Neural cell (in vitro differentiated cells): Measurements from ENCODE around the gene EYA3. TPM values are rescaled to one million over a fixed set of nuclear protein-coding genes. Genes with fewer than 3 reads are reported as not detected.

Source experiments
- H2AFZ ChIP-seq: fragments of 200-600, 300-800 bp; sonication (generic), shearing (Covaris generic); 2 replicates; pipeline ENCODE4 v1.6.0; 2014; ENCODE audit warnings: low read depth, mild to moderate bottlenecking, antibody characterized with exemption, low read length, moderate library complexity
- H3F3A ChIP-seq: fragments of 200-600 bp; shearing (Covaris generic); 2 replicates; pipeline ENCODE4 v1.6.1; 2016; ENCODE audit warnings: mild to moderate bottlenecking, moderate library complexity, mixed read lengths, antibody characterized with exemption, low read length; ENCODE audit not compliant: insufficient read depth, poor library complexity, severe bottlenecking
- H3K27ac ChIP-seq: fragments of 200-600, 300-800 bp; sonication (generic), shearing (Covaris generic); 2 replicates; pipeline ENCODE4 v1.5.1; 2014; ENCODE audit warnings: mild to moderate bottlenecking, low read length, moderate library complexity
- H3K27me3 ChIP-seq: fragments of 300-800, 200-600 bp; sonication (generic), shearing (Covaris generic); 2 replicates; pipeline ENCODE4 v1.6.0; 2014; ENCODE audit warnings: mild to moderate bottlenecking, low read depth, low read length, moderate library complexity; ENCODE audit not compliant: insufficient read depth
- H3K36me3 ChIP-seq: fragments of 300-800, 200-600 bp; sonication (generic), shearing (Covaris generic); 2 replicates; pipeline ENCODE4 v1.5.1; 2014; ENCODE audit warnings: mild to moderate bottlenecking, antibody characterized with exemption, low read length, moderate library complexity; ENCODE audit not compliant: insufficient read depth
- H3K4me2 ChIP-seq: fragments of 300-800, 200-600 bp; sonication (generic), shearing (Covaris generic); 2 replicates; pipeline ENCODE4 v1.6.0; 2014; ENCODE audit warnings: mild to moderate bottlenecking, low read length
- H3K4me3 ChIP-seq: fragments of 300-800, 200-600 bp; sonication (generic), shearing (Covaris generic); 2 replicates; pipeline ENCODE4 v1.5.1; 2014; ENCODE audit warnings: mild to moderate bottlenecking, low read length, moderate library complexity
- H3K79me2 ChIP-seq: fragments of 200-600 bp; shearing (Covaris generic); replicated peaks from 2 replicates; pipeline ENCODE4 v1.6.0; 2014; ENCODE audit warnings: mild to moderate bottlenecking, low read length, moderate library complexity; ENCODE audit not compliant: insufficient read depth
- H3K9ac ChIP-seq: fragments of 300-800, 200-600 bp; sonication (generic), shearing (Covaris generic); 2 replicates; pipeline ENCODE4 v1.6.1; 2016; ENCODE audit warnings: mild to moderate bottlenecking, low read length, mixed read lengths
- H3K9me2 ChIP-seq: fragments of 200-600 bp; shearing (Covaris generic); 2 replicates; pipeline ENCODE4 v1.6.1; 2016; ENCODE audit warnings: mild to moderate bottlenecking, low read length, mixed read lengths; ENCODE audit not compliant: insufficient read depth
- H3K9me3 ChIP-seq: fragments of 200-600, 300-800 bp; sonication (generic), shearing (Covaris generic); 2 replicates; pipeline ENCODE4 v1.6.1; 2016; ENCODE audit warnings: mild to moderate bottlenecking, mixed run types, low read length, moderate library complexity, mixed read lengths
- H4K20me1 ChIP-seq: fragments of 200-600 bp; shearing (Covaris generic); 2 replicates; pipeline ENCODE4 v1.6.1; 2016; ENCODE audit warnings: mild to moderate bottlenecking, mixed run types; ENCODE audit not compliant: insufficient read depth
- CTCF ChIP-seq: fragments of 450-650 bp; IDR thresholded peaks from 2 replicates; pipeline ENCODE4 v1.5.1; 2014; ENCODE audit warnings: antibody characterized with exemption, mild to moderate bottlenecking, moderate library complexity; ENCODE audit not compliant: poor library complexity, severe bottlenecking
- EP300 ChIP-seq: fragments of 450-650 bp; conservative IDR thresholded peaks from 2 replicates; pipeline ENCODE4 v1.6.1; 2014; ENCODE audit warnings: antibody characterized with exemption, mild to moderate bottlenecking, moderate library complexity; ENCODE audit not compliant: poor library complexity, severe bottlenecking
- EZH2 ChIP-seq: fragments of 200-600, 300-800 bp; shearing (Covaris generic), sonication (generic); IDR thresholded peaks from 2 replicates; pipeline ENCODE4 v1.6.1; 2014; ENCODE audit warnings: antibody characterized with exemption, low read length, borderline replicate concordance, mild to moderate bottlenecking; ENCODE audit not compliant: insufficient read depth, poor library complexity, severe bottlenecking
- MXI1 ChIP-seq: fragments of 450-650 bp; conservative IDR thresholded peaks from 2 replicates; pipeline ENCODE4 v1.6.1; 2014; ENCODE audit warnings: antibody characterized with exemption, mild to moderate bottlenecking; ENCODE audit not compliant: poor library complexity, severe bottlenecking
- POLR2AphosphoS5 ChIP-seq: IDR thresholded peaks from 2 replicates; pipeline ENCODE4 v1.6.1; 2012
- RAD21 ChIP-seq: fragments of 450-650 bp; conservative IDR thresholded peaks from 2 replicates; pipeline ENCODE4 v1.6.1; 2014; ENCODE audit warnings: antibody characterized with exemption, mild to moderate bottlenecking, moderate library complexity
- REST ChIP-seq: IDR thresholded peaks from 2 replicates; pipeline ENCODE4 v1.6.1; 2012; ENCODE audit warnings: borderline replicate concordance
- SMC3 ChIP-seq: fragments of 450-650 bp; conservative IDR thresholded peaks from 2 replicates; pipeline ENCODE4 v1.6.1; 2014; ENCODE audit warnings: antibody characterized with exemption, mild to moderate bottlenecking, moderate library complexity; ENCODE audit not compliant: poor library complexity
- TAF1 ChIP-seq: IDR thresholded peaks from 2 replicates; pipeline ENCODE4 v1.6.1; 2012; ENCODE audit warnings: low read depth
- polyA plus RNA-seq: library from polyadenylated mRNA; depleted of rRNA; stranded (reverse); fragments of >200 nt; gene quantifications from 2 replicates; pipeline ENCODE4 v1.2.3, GENCODE V29; 2014

The EYA3 gene
- polyA plus RNA-seq, 1 donor from 2014 or later = 11.2 TPM

GRCh38 chr1:27951396-27951795, 137.0 kb downstream of the EYA3 start:
- no peak overlapping the region for H2AFZ ChIP-seq
- H3K27me3 ChIP-seq = no peaks in the 10 kb centered on the region
- H3K79me2 ChIP-seq = no peaks in the 10 kb centered on the region
- no peaks in the 10 kb centered on the region for H3K9me3 ChIP-seq
- no peaks in the 10 kb centered on the region for H3K36me3 ChIP-seq
- no peak for TF ChIP-seq TAF1
- no peak for TF ChIP-seq EZH2
- TF ChIP-seq MXI1 = no peak
- no peak for TF ChIP-seq EP300
- no peak for TF ChIP-seq CTCF
- no peak for TF ChIP-seq SMC3
- no peak for TF ChIP-seq REST
- no peak for TF ChIP-seq POLR2AphosphoS5
- no peak for TF ChIP-seq RAD21
- no peak overlapping the region for H3K27ac ChIP-seq
- no peaks in the 10 kb centered on the region for H4K20me1 ChIP-seq
- no peaks in the 10 kb centered on the region for H3K9me2 ChIP-seq
- H3K9ac ChIP-seq = no peak overlapping the region
- no peak overlapping the region for H3K4me3 ChIP-seq
- H3F3A ChIP-seq = no peaks in the 10 kb centered on the region
- no peak overlapping the region for H3K4me2 ChIP-seq

GRCh38 chr1:27949027-27949426, 139.4 kb downstream of the EYA3 start:
- no peak overlapping the region for H3K4me3 ChIP-seq
- H4K20me1 ChIP-seq = no peaks in the 10 kb centered on the region
- no peak overlapping the region for H2AFZ ChIP-seq
- H3F3A ChIP-seq = no peaks in the 10 kb centered on the region
- H3K9ac ChIP-seq = no peak overlapping the region
- H3K4me2 ChIP-seq = no peak overlapping the region
- no peaks in the 10 kb centered on the region for H3K9me2 ChIP-seq
- no peak overlapping the region for H3K27ac ChIP-seq
- no peaks in the 10 kb centered on the region for H3K9me3 ChIP-seq
- TF ChIP-seq EP300 = no peak
- TF ChIP-seq RAD21 = no peak
- no peak for TF ChIP-seq TAF1
- TF ChIP-seq REST = no peak
- no peak for TF ChIP-seq SMC3
- TF ChIP-seq POLR2AphosphoS5 = no peak
- TF ChIP-seq MXI1 = no peak
- TF ChIP-seq EZH2 = no peak
- no peak for TF ChIP-seq CTCF
- H3K27me3 ChIP-seq = no peaks in the 10 kb centered on the region
- H3K36me3 ChIP-seq = no peaks in the 10 kb centered on the region
- H3K79me2 ChIP-seq = no peaks in the 10 kb centered on the region
